HG02840 (cell line): ENCODE results near the gene HOXC10.

Experiments used
- ATAC-seq: cut with Tn5 transposase; IDR thresholded peaks from one replicate; pipeline ENCODE4 v1.9.1; 2021; ENCODE audit warnings: mild to moderate bottlenecking, moderate library complexity, moderate number of reproducible peaks; ENCODE audit not compliant: unreplicated experiment, low FRiP score

The HOXC10 gene

GRCh38 chr12:53975479-53976152 lies 9.3 kb upstream of the HOXC10 start:
- ATAC-seq = no peak

GRCh38 chr12:53976172-53976822 lies 8.6 kb upstream of the HOXC10 start:
- ATAC-seq = no peak

GRCh38 chr12:53976823-53977595 lies 7.9 kb upstream of the HOXC10 start:
- no peak for ATAC-seq

- ATAC-seq = no peak
Observed at GRCh38 chr12:53977596-53978445, 7.1 kb upstream of the HOXC10 start.

- ATAC-seq = no peak
Observed at GRCh38 chr12:53978477-53979356, 6.2 kb upstream of the HOXC10 start.

GRCh38 chr12:53980104-53980801 lies 4.7 kb upstream of the HOXC10 start:
- no peak for ATAC-seq

- no peak for ATAC-seq
Observed at GRCh38 chr12:53980802-53981496, 4.0 kb upstream of the HOXC10 start.

GRCh38 chr12:53981634-53982565 lies 3.0 kb upstream of the HOXC10 start:
- no peak for ATAC-seq

- ATAC-seq = no peak
Observed at GRCh38 chr12:53982648-53983567, 2.0 kb upstream of the HOXC10 start.

- ATAC-seq = no peak
Observed at GRCh38 chr12:53983568-53983949, 1.4 kb upstream of the HOXC10 start.

- no peak for ATAC-seq
Observed at GRCh38 chr12:53983950-53984572, 885 bp upstream of the HOXC10 start.

GRCh38 chr12:53985692-53985993 lies 697 bp downstream of the HOXC10 start:
- no peak for ATAC-seq

GRCh38 chr12:53985994-53986685 lies 1.2 kb downstream of the HOXC10 start:
- no peak for ATAC-seq

GRCh38 chr12:53986686-53987483 lies 1.9 kb downstream of the HOXC10 start:
- no peak for ATAC-seq

- ATAC-seq = no peak
Observed at GRCh38 chr12:53987787-53988230, 2.9 kb downstream of the HOXC10 start.
